ENCODE measurements around the gene LLGL1. TPM values are rescaled to one million over a fixed set of nuclear protein-coding genes. Genes with fewer than 3 reads are reported as not detected.

LLGL1 gene
- total RNA-seq, 1 experiment from 2014 or later, result 65.0 TPM

- Histone ChIP-seq H3K4me1 (ENCODE audit: insufficient read depth, low read length) (no peaks in the 10 kb centered on the region), H3K27me3 (ENCODE audit: insufficient read depth, low read length) (no peaks in the 10 kb centered on the region), H2BK15ac (ENCODE audit: low read depth, low read length) (no peak overlapping the region), H3K4ac (ENCODE audit: low read depth, low read length) (no peak overlapping the region), H2BK120ac (ENCODE audit: low read depth, low read length, poor library complexity, severe bottlenecking) (no peak overlapping the region), H3K56ac (ENCODE audit: insufficient read length, low read depth, low read length) (no peak overlapping the region), H2BK12ac (ENCODE audit: insufficient read length, low read depth, low read length) (no peak overlapping the region), H4K20me1 (ENCODE audit: control insufficient read depth, insufficient read depth, insufficient read length) (no peaks in the 10 kb centered on the region), H4K8ac (replicated peaks; ENCODE audit: insufficient read length, low read depth, low read length) (no peak overlapping the region), H2AK5ac (ENCODE audit: insufficient read length, low read length) (no peak overlapping the region), H4K91ac (ENCODE audit: insufficient read length, low read depth, low read length) (no peak overlapping the region), H4K5ac (ENCODE audit: insufficient read length, low read depth, low read length) (no peak overlapping the region), H3K23me2 (ENCODE audit: insufficient read length, low read depth, low read length, poor library complexity, severe bottlenecking) (peaks cover 12% of the 10 kb centered on the region), H2BK20ac (ENCODE audit: low read depth, low read length, poor library complexity, severe bottlenecking) (no peak overlapping the region), H3K9me3 (ENCODE audit: control insufficient read depth, low read depth, low read length) (no peaks in the 10 kb centered on the region), H3K18ac (ENCODE audit: insufficient read length, low read depth, low read length) (peak overlapping the region; percentile 15), H3K27ac (ENCODE audit: insufficient read length, low read depth, low read length) (no peak overlapping the region), H3K79me1 (ENCODE audit: insufficient read depth, low read depth, low read length, poor library complexity, severe bottlenecking) (no peaks in the 10 kb centered on the region), H3T11ph (ENCODE audit: low read length) (no peak overlapping the region), H3K4me2 (ENCODE audit: insufficient read depth, insufficient read length, low read length) (peak overlapping the region; percentile 26), H3K79me2 (ENCODE audit: insufficient read depth, low read length) (no peaks in the 10 kb centered on the region; the same call in 1 of the 2 replicates), H2BK5ac (ENCODE audit: insufficient read length, low read length) (no peak overlapping the region), H2AFZ (ENCODE audit: low read length) (no peak overlapping the region), H3K23ac (ENCODE audit: insufficient read length, low read depth, low read length) (no peak overlapping the region), H3K14ac (ENCODE audit: insufficient read depth, low read length) (0 out of 2 replicates have a peak overlapping the region, but pooled peaks have one; percentile 55), H3K9ac (ENCODE audit: extremely low read depth, insufficient read length, low read length) (peak overlapping the region; percentile 66)
- no peak for TF ChIP-seq CTCF (conservative IDR thresholded peaks at IDR 0.05)
- H3K9me3 Mint-ChIP-seq, result no peaks in the 10 kb centered on the region
- no peaks in the 10 kb centered on the region for H3K27me3 Mint-ChIP-seq (ENCODE audit: low read depth)
- H3K4me1 Mint-ChIP-seq, result peaks cover 20 to 33% of the 10 kb centered on the region in 2 experiments
- WGBS (ENCODE audit: extremely low coverage, insufficient read length, low lambda C conversion rate), result no CpG with 5 or more reads among the region's 16 CpGs
- DNase-seq, result peak; percentile 68
- peak overlapping the region; percentile 78 to 85 for H3K4me3 Mint-ChIP-seq
- H3K27ac Mint-ChIP-seq, result peak overlapping the region; percentile 47 to 89 (median 52); a peak in 3 of 7 replicates
- peaks cover 4 to 23% (median 19%) of the 10 kb centered on the region in 3 experiments for H3K36me3 Mint-ChIP-seq (ENCODE audit: insufficient read depth in 1 of 3, low read depth in 3 of 3)
These were observed 35.7 kb downstream of the LLGL1 start for GRCh38 chr17:18261146-18261515.

Data from H9 (cell line).